Purkinje cell (primary cell): ENCODE results near the gene SCYGR6. TPM values are rescaled to one million over a fixed set of nuclear protein-coding genes. Genes with fewer than 3 reads are reported as not detected.

Experiments used
- polyA plus RNA-seq: library from polyadenylated mRNA; unstranded; fragments of >200 nt; fragmentation: Nextera tagmentation; gene quantifications from 2 replicates; pipeline ENCODE4 v1.2.1, GENCODE V29; 2014

The SCYGR6 gene, protein sequence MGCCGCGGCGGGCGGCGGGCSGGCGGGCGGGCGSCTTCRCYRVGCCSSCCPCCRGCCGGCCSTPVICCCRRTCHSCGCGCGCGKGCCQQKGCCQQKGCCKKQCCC
- polyA plus RNA-seq: not detected in 2 replicates

DNA sequence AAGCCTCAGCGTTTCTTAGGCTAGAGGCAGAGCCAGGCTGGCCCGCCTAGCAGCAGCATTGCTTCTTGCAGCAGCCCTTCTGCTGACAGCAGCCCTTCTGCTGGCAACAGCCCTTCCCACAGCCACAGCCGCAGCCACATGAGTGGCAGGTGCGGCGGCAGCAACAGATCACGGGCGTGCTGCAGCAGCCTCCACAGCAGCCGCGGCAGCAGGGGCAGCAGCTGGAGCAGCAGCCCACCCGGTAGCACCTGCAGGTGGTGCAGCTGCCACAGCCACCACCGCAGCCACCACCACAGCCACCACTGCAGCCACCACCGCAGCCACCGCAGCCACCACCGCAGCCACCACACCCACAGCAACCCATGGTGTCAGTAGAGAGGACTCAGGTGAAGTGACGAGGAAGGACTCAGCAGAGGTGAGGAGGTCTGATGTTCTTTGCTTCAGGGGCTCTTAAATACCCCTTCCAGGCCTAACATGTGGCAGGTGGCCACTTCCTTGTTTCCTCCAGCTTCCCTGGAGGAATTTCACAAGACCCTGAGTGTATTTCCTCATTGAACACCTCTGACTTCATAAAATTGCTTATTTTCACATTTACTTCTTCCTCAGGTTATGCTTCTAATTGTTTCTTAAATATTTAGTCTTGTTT lies at the start of gene SCYGR6:
TSS of gene SCYGR6 (minus strand) at position 364 of the 646 bp plus-strand sequence. CDS start at position 364, 0 bp downstream.

GRCh38 chr2:227745594-227745993 lies 21.0 kb upstream of the SCYGR6 start, which contains the start of gene SCYGR8:
TSS of gene SCYGR8 (plus strand) at chr2:227745894. CDS start at chr2:227745894, 0 bp downstream.

GRCh38 chr2:227728035-227728434 lies 3.5 kb upstream of the SCYGR6 start, which contains the start of gene SCYGR7:
TSS of gene SCYGR7 (plus strand) at chr2:227728335. CDS start at chr2:227728335, 0 bp downstream.

DNA sequence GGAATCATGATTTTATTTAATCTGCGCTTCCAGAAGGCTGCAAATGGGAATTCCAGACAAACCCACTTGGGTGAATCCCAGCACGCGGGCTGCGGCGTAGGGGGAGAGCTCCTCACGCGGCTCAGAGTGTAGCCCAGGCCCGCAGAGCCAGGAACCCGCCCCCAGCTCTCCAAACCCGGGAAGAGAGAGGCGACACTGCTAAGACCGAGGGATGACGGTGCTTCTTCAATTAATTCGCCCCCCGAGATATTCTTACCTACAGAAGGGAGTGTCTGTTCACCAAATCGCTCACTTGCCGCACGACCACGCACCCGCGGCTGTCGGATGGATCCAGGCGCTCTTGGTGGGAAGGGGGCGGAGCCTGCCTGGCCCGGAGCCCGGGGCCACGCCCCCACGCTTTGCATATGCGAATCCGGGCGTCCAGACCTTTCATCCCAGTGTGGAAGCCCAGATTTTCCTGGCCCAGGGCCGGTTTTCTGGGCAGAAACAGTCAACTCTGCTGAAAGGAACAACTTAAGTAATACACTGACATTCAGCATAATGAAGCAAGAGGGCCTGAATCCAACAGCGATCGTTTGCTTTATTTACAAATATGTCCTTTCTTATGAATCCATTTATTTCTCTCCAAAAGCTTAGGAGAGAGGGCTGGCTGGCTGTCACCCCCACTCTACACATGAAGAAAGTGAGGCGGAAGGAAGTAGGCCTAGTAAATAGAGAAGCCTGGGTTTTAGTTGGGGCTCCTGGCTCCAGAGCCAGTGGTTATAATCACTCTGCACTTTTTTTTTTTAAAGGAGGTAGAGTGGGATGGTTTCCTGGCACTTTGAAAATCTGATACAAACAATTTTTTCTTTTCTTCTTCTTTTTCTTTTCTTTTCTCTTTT lies 6.6 kb downstream of the SCYGR6 start, which contains the start of gene SLC19A3:
TSS of gene SLC19A3 (minus strand) at position 342 of the 881 bp plus-strand sequence. CDS start 15,710 bp downstream, outside the sequence.

Other genes with a start within 250 kb of the SCYGR6 start
- not detected in 2 replicates for gene SCYGR2, start 125.9 kb downstream of the SCYGR6 start, polyA plus RNA-seq
- gene SCYGR3, start 109.9 kb downstream of the SCYGR6 start, polyA plus RNA-seq: not detected in 2 replicates
- not detected in 2 replicates for gene SCYGR4, start 107.3 kb downstream of the SCYGR6 start, polyA plus RNA-seq
- gene SCYGR5, start 58.0 kb downstream of the SCYGR6 start, polyA plus RNA-seq: not detected in 2 replicates
- gene SLC19A3, start 6.7 kb downstream of the SCYGR6 start, polyA plus RNA-seq: 2.1 TPM in 1 of 2 replicates, not detected in the other
- not detected in 2 replicates for gene SCYGR7, start 3.6 kb upstream of the SCYGR6 start, polyA plus RNA-seq
- not detected in 2 replicates for gene SCYGR8, start 21.1 kb upstream of the SCYGR6 start, polyA plus RNA-seq
- not detected in 2 replicates for gene CCL20, start 89.1 kb upstream of the SCYGR6 start, polyA plus RNA-seq
- not detected in 2 replicates for gene DAW1, start 146.9 kb upstream of the SCYGR6 start, polyA plus RNA-seq